Measurements from ENCODE around the gene CHPF2.
A peak's percentile ranks its signal among the peaks of the same experiment; 100 is the strongest.

The CHPF2 gene

GRCh38 chr7:151205730-151206129, 26.6 kb upstream of the CHPF2 start:
- no peak for DNase-seq

DNA sequence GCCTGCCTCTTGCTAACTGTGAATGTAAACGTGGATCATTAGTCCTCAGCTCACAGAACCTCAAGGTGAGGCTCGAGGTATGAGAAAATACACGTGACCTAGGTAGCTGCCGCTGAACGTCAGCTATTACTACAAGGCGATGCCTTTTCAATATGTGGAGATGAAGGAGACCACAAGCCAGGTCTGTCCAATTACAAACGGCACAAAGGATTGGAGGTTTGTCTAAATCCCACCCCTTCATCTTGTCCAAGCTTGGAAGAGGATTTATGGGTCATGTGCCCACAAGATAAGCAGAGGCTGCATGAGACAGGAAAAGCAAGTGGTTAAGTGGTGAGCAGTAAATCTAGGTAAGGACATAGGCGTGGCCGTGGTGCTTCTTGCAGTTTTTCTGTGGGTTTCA, 25.4 kb upstream of the CHPF2 start:
- DNase-seq = no peak

- no peak for DNase-seq
Measured at GRCh38 chr7:151207315-151207714, 25.0 kb upstream of the CHPF2 start.

DNA sequence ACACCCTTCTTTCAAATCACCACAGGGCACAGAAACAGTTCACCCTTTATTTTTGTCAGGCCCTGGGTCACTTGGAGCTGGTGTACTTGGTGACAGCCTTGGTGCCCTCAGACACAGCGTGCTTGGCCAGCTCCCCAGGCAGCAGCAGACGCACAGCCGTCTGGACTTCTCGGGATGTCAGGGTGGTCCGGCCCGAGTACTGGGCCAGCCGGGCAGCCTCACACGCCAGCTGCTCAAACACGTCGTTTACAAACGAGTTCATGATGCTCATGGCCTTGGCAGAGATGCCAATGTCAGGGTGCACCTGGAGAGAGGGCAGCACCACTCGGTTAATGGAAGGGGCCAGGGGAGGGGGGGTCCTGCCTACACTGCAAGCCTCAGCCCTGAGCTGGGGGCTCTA, 24.5 kb upstream of the CHPF2 start:
- no peak for DNase-seq

DNA sequence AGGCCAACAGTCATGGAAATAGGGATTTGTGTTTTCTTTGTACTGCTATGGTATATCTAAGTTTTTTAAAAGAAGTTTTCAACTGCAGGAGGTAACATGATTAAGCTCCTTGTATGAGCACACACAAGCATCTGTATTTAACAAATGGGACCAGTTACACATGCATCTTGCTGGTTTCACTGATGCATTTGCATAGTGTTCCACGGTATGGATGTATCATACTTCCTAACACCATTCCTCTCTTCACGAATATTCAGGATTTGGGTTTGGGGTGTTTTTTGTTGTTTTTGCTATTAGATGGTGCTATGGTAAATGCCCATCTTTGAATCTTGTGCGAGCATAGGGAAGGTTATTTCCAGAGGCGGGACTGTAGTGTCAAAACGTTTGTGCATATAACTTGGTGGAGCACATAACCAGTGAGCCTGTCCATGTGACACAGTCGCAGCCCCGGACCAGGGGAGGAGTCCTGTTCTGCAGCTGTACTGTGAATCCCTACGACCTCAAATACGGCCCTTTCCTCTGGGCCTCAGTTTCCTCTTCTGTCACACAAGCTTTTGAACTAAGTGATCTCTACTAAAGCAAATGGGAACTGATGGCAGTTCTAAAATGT, 23.9 kb upstream of the CHPF2 start:
- DNase-seq = no peak

- no peak for DNase-seq
Measured at GRCh38 chr7:151209588-151209987, 22.7 kb upstream of the CHPF2 start.

DNA sequence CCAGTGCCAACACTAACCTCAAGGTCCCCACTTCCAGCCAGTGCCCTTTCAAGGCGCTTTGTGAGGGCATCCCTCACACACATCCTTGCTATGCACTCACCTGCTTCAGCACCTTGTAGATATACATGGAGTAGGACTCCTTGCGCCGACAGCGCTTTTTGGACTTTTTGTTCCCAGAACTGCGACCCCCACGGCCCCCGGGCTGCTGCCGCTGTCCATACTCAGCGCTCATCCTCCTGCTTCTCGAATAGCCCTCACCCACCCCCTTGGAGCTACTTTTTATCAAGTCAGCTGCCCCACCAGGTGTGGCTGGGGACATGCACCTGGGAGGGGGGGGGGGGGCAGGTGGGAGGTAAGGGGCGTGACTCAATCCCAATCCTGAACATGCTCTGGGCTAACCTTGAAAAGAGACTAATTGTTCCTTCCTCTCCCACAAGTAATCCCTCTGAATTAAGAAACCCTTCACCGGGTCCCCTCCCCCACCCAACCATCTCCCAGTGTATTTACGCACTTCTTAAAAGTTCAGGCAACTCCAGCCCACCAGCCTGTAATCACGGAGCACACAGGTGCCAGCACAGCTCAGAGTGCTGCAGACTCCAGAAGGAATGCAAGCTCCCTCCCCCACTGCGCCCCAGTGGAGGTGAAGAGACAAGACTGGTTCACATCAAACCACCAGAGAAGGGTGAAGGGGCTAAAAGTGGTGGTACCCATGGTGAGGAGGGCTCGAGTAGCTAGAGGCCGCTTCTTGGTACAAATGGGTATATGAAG, 22.0 kb upstream of the CHPF2 start, which contains the start of gene H2BK1:
H2BK1 (minus strand) TSS at position 402 of the 768 bp plus-strand sequence; CDS start at position 232, 170 bp downstream.
- DNase-seq = no peak

DNA sequence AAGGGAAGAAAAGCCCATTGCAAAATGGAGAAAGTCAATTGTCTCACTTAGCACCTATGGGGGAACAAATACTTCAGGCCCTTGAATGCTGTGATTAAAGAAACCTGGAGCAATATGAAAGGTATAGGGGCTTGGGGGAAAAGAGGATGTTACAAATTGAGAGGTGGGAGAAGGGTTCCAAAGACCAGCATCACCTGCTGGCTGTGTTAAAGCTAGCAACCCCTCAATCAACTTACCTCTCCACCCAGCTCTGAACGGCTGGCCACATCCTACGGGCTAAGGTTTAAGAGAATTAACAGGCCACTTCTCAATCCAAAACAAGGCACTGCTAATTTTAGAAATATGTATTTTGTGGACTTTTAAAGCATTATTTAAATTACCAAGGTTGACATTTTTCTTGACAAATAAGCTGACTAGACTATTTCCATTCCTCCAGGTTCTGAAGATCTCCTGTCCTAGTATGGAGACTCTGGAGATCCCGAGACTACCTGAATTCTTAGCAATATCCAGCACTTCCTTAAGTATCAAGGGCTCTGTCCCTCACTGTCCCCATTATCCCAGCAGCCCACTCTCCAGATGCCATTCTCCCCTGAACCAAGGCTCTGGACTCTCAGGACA, 21.0 kb upstream of the CHPF2 start:
- no peak for DNase-seq

DNA sequence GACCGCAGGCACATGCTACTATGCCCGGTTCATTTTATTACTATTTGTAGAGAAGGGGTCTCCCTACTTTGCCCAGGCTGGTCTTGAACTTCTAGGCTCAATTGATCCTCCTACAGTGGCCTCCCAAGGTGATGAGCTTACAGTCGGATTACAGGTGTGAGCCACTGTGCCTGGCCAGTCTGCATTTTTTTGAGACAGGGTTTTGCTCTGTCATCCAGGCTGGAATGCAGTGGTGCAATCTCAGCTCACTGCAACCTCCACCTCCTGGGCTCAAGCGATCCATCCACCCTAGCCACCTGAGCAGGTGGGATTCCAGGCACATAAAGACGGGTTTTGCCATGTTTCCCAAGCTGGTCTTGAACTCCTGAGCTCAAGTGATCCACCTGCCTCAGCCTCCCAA, 19.7 kb upstream of the CHPF2 start:
- no peak for DNase-seq

GRCh38 chr7:151213826-151214225, 18.5 kb upstream of the CHPF2 start:
- no peak for DNase-seq

DNA sequence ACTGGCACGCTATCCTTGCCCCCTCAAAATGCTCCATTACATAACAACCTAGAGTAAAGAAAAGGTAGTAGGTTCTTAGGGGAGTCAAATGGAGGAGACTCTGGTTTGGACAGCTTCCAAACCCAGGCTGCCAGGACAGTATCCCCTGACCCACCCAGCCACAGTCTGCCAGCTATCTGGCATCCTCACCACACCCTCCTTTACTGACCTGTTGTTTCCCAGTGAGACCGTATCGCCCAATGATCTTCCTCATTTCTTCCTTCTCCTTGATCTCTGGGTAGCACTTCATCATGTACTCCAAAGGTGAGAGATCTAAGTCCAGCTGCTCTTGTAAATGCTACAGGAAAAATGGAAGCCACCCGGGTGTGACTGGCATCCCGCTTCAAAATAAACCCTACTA, 16.9 kb upstream of the CHPF2 start:
- DNase-seq = no peak

DNA sequence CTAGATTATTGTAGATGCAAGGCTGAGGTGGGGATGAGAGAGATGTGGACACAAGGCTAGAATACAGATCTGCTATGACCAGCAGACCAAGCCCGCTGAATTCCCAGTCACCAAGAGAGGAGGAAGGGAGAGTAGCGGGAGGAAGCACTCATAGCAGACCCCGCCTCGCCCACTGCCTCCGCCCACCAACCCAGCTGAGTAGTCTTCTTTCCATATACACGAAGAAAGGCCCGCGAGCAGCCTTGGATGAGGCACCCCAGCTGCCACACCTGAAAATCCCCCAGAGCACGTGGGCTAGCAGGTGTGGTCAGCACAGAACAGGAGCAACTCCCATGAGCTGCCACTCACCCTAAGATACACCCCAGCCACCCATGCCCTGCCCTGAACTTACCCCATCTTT, 14.1 kb upstream of the CHPF2 start:
- DNase-seq = no peak

DNA sequence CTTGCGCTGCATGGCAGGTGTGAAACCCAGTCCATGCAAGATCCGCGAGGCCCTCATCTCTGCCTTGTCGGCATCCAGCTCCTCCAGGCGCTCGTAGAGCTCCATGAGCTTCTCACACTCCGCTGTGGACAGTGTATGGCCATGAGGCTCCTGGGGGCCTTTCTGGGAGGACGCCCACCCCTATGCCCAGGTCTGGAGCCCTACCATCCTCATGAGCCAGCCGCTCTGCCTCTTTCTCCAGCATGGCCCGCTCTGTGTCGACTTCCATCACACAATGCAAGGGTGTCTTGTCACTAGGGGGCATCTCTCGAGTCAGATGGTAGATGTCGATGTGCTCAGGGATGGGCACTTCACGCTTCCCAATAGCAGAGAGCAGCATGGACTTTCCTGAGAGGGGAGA, 8.6 kb upstream of the CHPF2 start:
- DNase-seq = no peak

DNA sequence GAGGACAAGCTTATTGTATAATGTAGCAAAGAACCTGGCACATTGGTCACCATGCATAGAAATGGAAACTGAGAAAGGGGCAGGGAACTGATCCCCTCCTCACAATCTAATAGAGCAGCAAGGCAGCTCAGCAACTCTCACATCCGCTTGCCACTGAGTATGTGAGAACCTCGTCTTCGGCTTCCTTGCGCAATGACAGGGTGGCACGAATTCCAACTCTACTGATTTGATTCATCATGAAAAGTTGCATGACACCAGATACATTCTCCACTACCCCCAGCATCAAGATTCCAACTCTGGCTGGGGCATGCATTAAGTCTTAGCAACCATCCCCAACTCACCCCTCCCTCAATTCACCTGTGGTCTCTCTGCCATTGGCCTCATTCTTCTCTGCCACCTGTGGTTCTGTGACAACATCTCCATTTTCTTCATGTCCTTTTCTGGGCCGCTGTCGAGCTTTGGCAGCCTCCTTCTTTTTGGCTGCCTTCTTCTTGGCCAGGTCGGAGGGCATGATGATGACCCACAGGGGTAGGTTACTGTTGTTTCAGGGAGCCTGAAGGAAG, 6.3 kb upstream of the CHPF2 start:
- no peak for DNase-seq

DNA sequence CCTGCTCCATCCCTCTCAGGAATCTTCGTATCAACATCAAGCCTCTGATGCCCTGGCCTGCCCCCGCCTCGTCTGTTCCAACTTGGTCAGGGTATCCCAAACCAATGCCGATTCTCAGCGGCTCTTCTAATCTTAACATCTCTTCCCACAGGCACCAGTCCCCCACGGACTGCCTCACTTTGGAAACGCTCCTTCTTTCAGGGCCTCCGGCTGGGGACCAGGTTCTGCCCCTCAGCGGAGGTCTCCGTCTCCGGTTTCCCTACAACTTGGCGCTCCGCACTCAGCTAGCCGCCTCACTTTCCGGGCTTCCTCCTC, 5.8 kb upstream of the CHPF2 start:
- DNase-seq = no peak

DNA sequence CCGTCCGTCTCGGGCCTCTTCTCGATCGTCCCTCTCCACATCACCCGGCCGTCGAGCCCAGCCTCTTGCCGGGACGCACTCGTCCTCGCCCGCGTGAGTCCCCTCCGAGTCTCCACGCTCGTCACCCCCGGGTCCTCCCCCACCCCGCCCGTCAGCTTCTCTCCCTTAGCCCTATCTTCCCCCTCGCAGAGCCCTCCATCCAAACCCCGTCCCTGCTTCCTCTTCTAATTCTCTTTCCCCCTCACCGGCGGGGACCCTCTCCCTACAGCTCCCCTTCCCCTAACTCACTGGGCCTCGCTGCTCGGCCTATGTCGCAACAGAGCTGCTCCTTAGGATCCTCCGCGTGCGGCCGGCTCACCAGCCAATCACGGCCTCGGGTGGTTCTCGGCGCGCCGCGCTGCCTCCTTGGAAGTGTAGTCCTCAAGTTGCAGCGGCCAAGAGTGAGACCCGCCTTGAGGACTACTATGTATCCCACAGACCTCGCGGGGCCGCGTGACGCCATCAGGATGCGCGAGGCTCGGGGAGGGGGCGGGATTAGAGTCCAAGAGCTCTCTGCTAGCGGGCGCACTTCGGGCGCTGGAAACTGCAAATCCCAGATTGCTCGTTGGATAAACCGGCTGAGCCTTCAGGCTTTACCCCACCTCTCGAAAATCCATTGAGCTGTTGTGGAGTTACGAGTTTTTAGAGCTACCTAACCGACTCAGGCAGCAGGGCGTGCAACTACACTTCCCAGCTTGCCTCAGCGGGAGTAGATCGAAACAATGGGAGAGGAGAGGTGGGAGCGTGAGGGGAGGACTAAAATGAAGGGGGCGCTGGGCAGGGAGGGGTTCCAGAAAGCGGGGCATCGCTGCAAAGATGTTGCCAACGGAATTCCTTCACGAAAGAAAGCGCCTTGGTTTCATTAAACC, 5.2 kb upstream of the CHPF2 start, which contains the start of gene ABCF2:
ABCF2 (minus strand) TSS at position 331 of the 908 bp plus-strand sequence. CDS start 747 bp downstream, outside the sequence.
- peak; percentile 100 for DNase-seq

- no peak for DNase-seq
Measured at GRCh38 chr7:151228024-151228866, 4.0 kb upstream of the CHPF2 start.

DNA sequence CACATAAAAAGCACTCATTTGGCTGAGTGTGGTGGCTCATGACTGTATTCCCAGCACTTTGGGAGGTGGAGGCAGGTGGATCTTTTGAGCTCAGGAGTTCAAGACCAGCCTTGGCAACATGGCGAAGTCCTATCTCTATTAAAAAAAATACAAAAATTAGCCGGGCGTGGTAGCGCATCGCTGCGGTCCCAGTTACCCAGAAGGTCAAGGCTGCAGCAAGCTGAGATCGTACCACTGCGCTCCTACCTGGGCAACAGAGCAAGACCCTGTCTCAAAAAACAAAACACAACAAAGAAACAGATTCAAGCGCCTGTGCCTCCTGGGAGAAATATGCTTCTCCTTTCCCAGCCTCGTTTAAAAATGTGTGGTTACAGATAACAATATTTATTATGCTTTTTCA, 3.0 kb upstream of the CHPF2 start:
- DNase-seq = no peak

- DNase-seq = no peak
Measured at GRCh38 chr7:151231080-151231479, 1.2 kb upstream of the CHPF2 start.

DNA sequence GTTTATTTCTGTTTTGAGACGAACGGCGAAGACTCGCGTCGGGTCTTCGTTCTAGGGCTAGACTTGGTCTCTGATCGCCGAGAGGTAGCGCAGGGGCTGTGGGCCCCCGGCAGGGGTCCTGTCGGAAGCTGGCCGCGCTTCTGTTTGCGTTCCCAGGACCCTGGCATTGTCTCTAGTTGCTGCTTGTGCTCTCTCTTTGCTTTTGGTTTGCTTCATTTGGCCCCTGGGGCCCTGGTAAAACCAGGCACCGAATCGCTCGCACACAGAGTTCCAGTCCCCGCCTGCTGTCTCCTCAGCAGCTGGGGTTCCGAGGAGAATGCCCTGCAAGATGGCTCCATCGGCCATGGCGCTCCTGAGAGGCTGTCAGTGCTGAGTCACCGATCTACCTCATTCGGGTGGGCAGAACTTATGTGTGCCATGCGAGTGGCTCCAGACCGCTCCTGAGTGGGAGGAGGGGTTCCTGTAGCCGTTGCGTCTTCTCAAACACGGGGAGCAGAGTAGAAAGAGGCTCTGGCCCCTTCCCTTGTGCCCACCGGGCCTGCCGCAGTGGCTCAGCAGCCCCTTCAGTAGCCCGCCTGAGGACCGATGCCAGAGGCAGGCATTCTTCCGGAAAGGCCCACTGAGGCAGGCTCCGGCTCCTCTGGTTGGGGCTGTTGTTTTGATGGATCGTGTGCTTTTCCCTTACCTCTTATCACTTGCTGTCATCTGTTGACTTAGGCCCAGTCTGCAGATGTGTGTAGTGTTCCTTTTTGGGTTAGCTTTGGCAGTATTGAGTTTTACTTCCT, 826 bp downstream of the CHPF2 start:
- peak; percentile 64 for DNase-seq

- DNase-seq = no peak
Measured at GRCh38 chr7:151233804-151234203, 1.5 kb downstream of the CHPF2 start.

Measured in femur (tissue), 1 donor.